Fibroblast of the aortic adventitia (primary cell): ENCODE results near the gene DNAJA2. TPM values are rescaled to one million over a fixed set of nuclear protein-coding genes. Genes with fewer than 3 reads are reported as not detected.

Experiments
- DNase-seq: peaks from one replicate; pipeline ENCODE4 v3.0.0-alpha.2; 2010; ENCODE audit warnings: low read depth
- H3K4me3 ChIP-seq: 2 replicates; pipeline ENCODE4 v1.5.1; 2011; ENCODE audit warnings: low read depth, mild to moderate bottlenecking, control low read depth, low read length, moderate library complexity
- CTCF ChIP-seq: IDR thresholded peaks from 2 replicates; pipeline ENCODE4 v1.5.1; 2011; ENCODE audit warnings: mild to moderate bottlenecking, low read length, control low read depth, inconsistent platforms; ENCODE audit not compliant: insufficient read depth
- total RNA-seq: library from RNA; depleted of rRNA; stranded (reverse); fragments of >200 nt; gene quantifications from 2 replicates; pipeline ENCODE4 v1.2.3, GENCODE V29; 2012; ENCODE audit warnings: low replicate concordance

DNAJA2 gene
- total RNA-seq, 1 donor = 66.9 TPM

DNA sequence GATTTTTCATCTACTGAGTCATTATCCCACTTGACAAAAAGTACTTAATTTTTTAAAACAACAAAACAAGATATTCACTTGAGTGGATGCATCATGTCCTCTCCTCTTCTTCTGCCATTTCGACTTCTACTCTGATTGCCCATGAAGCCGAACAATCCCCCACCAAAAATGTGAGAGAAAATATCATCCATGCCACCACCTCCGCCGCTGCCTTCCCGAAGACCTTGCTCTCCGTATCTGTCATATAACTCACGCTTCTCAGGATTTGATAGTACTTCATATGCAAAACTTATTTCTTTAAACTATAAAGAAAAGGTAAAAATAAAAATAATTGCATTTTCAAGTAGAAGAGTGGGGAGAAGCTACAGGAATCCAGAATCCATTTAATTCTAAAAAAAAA is 2.2 kb downstream of the DNAJA2 start:
- H3K4me3 ChIP-seq = no peak overlapping the region
- TF ChIP-seq CTCF = no peak
- DNase-seq = no peak

GRCh38 chr16:46970089-46970488 is 3.4 kb downstream of the DNAJA2 start:
- DNase-seq = no peak
- H3K4me3 ChIP-seq = no peak overlapping the region
- TF ChIP-seq CTCF = no peak

DNA sequence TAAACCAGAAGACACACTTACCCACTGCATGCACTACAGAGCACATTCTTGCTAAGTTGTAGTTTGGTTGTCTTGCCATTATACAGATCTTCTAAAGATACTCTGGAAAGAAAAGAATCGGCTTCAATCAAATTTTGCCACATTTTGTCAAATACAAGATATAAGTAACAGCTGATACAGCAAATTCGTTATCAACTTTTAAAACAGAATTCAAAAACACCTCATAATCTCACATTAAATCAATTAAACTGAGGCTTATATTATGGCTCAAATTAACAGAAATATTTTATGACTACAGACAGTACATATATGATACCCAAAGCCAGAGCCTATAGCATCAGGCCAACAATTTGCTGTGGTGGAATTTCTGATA is 5.4 kb downstream of the DNAJA2 start:
- no peak for TF ChIP-seq CTCF
- H3K4me3 ChIP-seq = no peak overlapping the region
- no peak for DNase-seq

GRCh38 chr16:46962629-46963028 is 10.8 kb downstream of the DNAJA2 start:
- TF ChIP-seq CTCF = no peak
- no peak for DNase-seq
- no peak overlapping the region for H3K4me3 ChIP-seq

GRCh38 chr16:46961373-46962353 is 11.8 kb downstream of the DNAJA2 start:
- no peak for TF ChIP-seq CTCF
- DNase-seq = peak; percentile 35
- no peak overlapping the region for H3K4me3 ChIP-seq

DNA sequence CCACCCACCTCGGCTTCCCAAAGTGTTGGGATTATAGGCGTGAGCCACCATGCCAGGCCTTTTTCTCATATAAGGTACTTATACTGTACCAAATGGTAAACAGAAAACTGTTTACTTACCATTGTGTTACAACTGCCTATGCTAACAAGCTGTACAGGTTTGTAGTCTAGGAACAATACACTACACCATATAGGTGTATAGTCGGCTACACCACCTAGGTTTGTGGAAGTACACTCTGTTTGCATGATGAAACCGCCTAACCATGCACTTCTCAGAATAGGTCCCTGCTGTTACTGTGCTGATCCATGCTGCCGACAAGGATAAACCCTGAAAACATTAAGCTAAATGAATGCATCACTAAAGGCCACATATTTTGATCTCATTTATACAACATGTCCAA is 18.9 kb downstream of the DNAJA2 start:
- TF ChIP-seq CTCF = no peak
- DNase-seq = no peak
- H3K4me3 ChIP-seq = no peak overlapping the region

DNA sequence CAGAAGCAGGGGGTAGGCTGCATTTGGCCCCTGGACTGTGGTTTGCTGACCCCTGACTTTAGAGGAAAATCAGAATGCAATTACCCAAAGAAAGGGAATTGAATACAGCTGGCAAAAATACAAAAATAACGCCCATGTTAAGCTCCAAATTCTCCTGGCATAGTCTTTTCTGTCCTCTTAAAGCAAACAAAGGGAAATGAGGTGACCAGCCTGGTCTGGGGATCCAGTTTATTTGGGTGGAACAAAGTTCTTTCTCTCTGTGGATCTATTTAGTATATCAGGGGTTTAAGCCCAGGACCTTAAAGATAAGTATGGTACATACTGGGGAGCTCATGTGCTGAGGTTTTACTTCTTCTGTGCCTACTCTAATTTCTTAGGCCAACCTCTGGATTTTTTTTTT is 23.5 kb downstream of the DNAJA2 start:
- H3K4me3 ChIP-seq = no peak overlapping the region
- no peak for DNase-seq
- TF ChIP-seq CTCF = no peak
